ENCODE data around the gene COQ8A.

COQ8A gene

GRCh38 chr1:226957714-226958113 lies 17.6 kb downstream of the COQ8A start:
- no peak overlapping the region for H3K4me3 ChIP-seq (ENCODE audit: insufficient read length, low read depth)
- no peak for DNase-seq (ENCODE audit: low read depth, low spot score)
- no peak for TF ChIP-seq ZNF274 (IDR thresholded peaks at IDR 0.05; ENCODE audit: low read depth, low read length)
- TF ChIP-seq SUZ12 (IDR thresholded peaks at IDR 0.05; ENCODE audit: extremely low read depth, insufficient read depth, insufficient read length) = no peak
- no peak for TF ChIP-seq YY1 (IDR thresholded peaks at IDR 0.05; ENCODE audit: insufficient read depth, insufficient read length)

GRCh38 chr1:226958300-226958699 lies 18.2 kb downstream of the COQ8A start:
- no peak overlapping the region for H3K9ac ChIP-seq (ENCODE audit: insufficient read length, low read depth)
- no peaks in the 10 kb centered on the region for H3K36me3 ChIP-seq (ENCODE audit: insufficient read depth, insufficient read length, low read length)
- H3K9me3 ChIP-seq (ENCODE audit: insufficient read depth, low read length) = peaks cover 14% of the 10 kb centered on the region; the same call in 1 of the 2 replicates
- H3K4me1 ChIP-seq (ENCODE audit: insufficient read depth, insufficient read length) = peaks cover 5% of the 10 kb centered on the region
- TF ChIP-seq SUZ12 (IDR thresholded peaks at IDR 0.05; ENCODE audit: extremely low read depth, insufficient read depth, insufficient read length) (no peak), YY1 (IDR thresholded peaks at IDR 0.05; ENCODE audit: insufficient read depth, insufficient read length) (no peak), ZNF274 (IDR thresholded peaks at IDR 0.05; ENCODE audit: low read depth, low read length) (no peak)
- no peaks in the 10 kb centered on the region for H3K27me3 ChIP-seq (ENCODE audit: insufficient read depth, insufficient read length)
- DNase-seq (ENCODE audit: low read depth, low spot score) = no peak
- H3K4me3 ChIP-seq (ENCODE audit: insufficient read length, low read depth) = no peak overlapping the region

More at GRCh38 chr1:226957714-226958113, 17.6 kb downstream of the COQ8A start:
- Histone ChIP-seq H3K27me3 (ENCODE audit: insufficient read depth, insufficient read length) (no peaks in the 10 kb centered on the region), H3K4me1 (ENCODE audit: insufficient read depth, insufficient read length) (peaks cover 7% of the 10 kb centered on the region), H3K9ac (ENCODE audit: insufficient read length, low read depth) (no peak overlapping the region), H3K36me3 (ENCODE audit: insufficient read depth, insufficient read length, low read length) (no peaks in the 10 kb centered on the region), H3K9me3 (ENCODE audit: insufficient read depth, low read length) (peaks cover 14% of the 10 kb centered on the region; the same call in 1 of the 2 replicates)

GRCh38 chr1:226960256-226960655 lies 20.2 kb downstream of the COQ8A start:
- H3K36me3 ChIP-seq (ENCODE audit: insufficient read depth, insufficient read length, low read length) = peaks cover 3% of the 10 kb centered on the region
- peaks cover 4% of the 10 kb centered on the region for H3K4me1 ChIP-seq (ENCODE audit: insufficient read depth, insufficient read length)
- H3K9ac ChIP-seq (ENCODE audit: insufficient read length, low read depth) = no peak overlapping the region
- no peak overlapping the region for H3K4me3 ChIP-seq (ENCODE audit: insufficient read length, low read depth)
- no peak for TF ChIP-seq YY1 (IDR thresholded peaks at IDR 0.05; ENCODE audit: insufficient read depth, insufficient read length)
- no peak for TF ChIP-seq ZNF274 (IDR thresholded peaks at IDR 0.05; ENCODE audit: low read depth, low read length)
- TF ChIP-seq SUZ12 (IDR thresholded peaks at IDR 0.05; ENCODE audit: extremely low read depth, insufficient read depth, insufficient read length) = no peak
- no peaks in the 10 kb centered on the region for H3K27me3 ChIP-seq (ENCODE audit: insufficient read depth, insufficient read length)
- H3K9me3 ChIP-seq (ENCODE audit: insufficient read depth, low read length) = peaks cover 8% of the 10 kb centered on the region; the same call in 1 of the 2 replicates
- DNase-seq (ENCODE audit: low read depth, low spot score) = no peak

- peaks cover 11% of the 10 kb centered on the region for H3K36me3 ChIP-seq (ENCODE audit: insufficient read depth, insufficient read length, low read length)
- no peak overlapping the region for H3K4me3 ChIP-seq (ENCODE audit: insufficient read length, low read depth)
- H3K9me3 ChIP-seq (ENCODE audit: insufficient read depth, low read length) = peaks cover 6% of the 10 kb centered on the region; the same call in 1 of the 2 replicates
- H3K4me1 ChIP-seq (ENCODE audit: insufficient read depth, insufficient read length) = peaks cover 4% of the 10 kb centered on the region
- DNase-seq (ENCODE audit: low read depth, low spot score) = no peak
- H3K9ac ChIP-seq (ENCODE audit: insufficient read length, low read depth) = no peak overlapping the region
- H3K27me3 ChIP-seq (ENCODE audit: insufficient read depth, insufficient read length) = no peaks in the 10 kb centered on the region
- TF ChIP-seq SUZ12 (IDR thresholded peaks at IDR 0.05; ENCODE audit: extremely low read depth, insufficient read depth, insufficient read length) (no peak), YY1 (IDR thresholded peaks at IDR 0.05; ENCODE audit: insufficient read depth, insufficient read length) (no peak), ZNF274 (IDR thresholded peaks at IDR 0.05; ENCODE audit: low read depth, low read length) (no peak)
Observed at GRCh38 chr1:226960944-226961765, 21.1 kb downstream of the COQ8A start.

- Histone ChIP-seq H3K36me3 (ENCODE audit: insufficient read depth, insufficient read length, low read length) (peaks cover 13% of the 10 kb centered on the region), H3K9me3 (ENCODE audit: insufficient read depth, low read length) (peaks cover 6% of the 10 kb centered on the region; the same call in 1 of the 2 replicates), H3K9ac (ENCODE audit: insufficient read length, low read depth) (no peak overlapping the region), H3K4me1 (ENCODE audit: insufficient read depth, insufficient read length) (peaks cover 4% of the 10 kb centered on the region), H3K4me3 (ENCODE audit: insufficient read length, low read depth) (no peak overlapping the region), H3K27me3 (ENCODE audit: insufficient read depth, insufficient read length) (no peaks in the 10 kb centered on the region)
- TF ChIP-seq YY1 (IDR thresholded peaks at IDR 0.05; ENCODE audit: insufficient read depth, insufficient read length) = no peak
- no peak for DNase-seq (ENCODE audit: low read depth, low spot score)
Observed at GRCh38 chr1:226962421-226963391, 22.6 kb downstream of the COQ8A start.

- Histone ChIP-seq H3K36me3 (ENCODE audit: insufficient read depth, insufficient read length, low read length) (peaks cover 13% of the 10 kb centered on the region), H3K4me3 (ENCODE audit: insufficient read length, low read depth) (no peak overlapping the region), H3K9ac (ENCODE audit: insufficient read length, low read depth) (no peak overlapping the region), H3K9me3 (ENCODE audit: insufficient read depth, low read length) (peaks cover 6% of the 10 kb centered on the region; the same call in 1 of the 2 replicates), H3K27me3 (ENCODE audit: insufficient read depth, insufficient read length) (no peaks in the 10 kb centered on the region), H3K4me1 (ENCODE audit: insufficient read depth, insufficient read length) (peaks cover 4% of the 10 kb centered on the region)
- TF ChIP-seq SUZ12 (IDR thresholded peaks at IDR 0.05; ENCODE audit: extremely low read depth, insufficient read depth, insufficient read length) = no peak
- no peak for TF ChIP-seq ZNF274 (IDR thresholded peaks at IDR 0.05; ENCODE audit: low read depth, low read length)
- TF ChIP-seq YY1 (IDR thresholded peaks at IDR 0.05; ENCODE audit: insufficient read depth, insufficient read length) = no peak
- DNase-seq (ENCODE audit: low read depth, low spot score) = no peak
Observed at GRCh38 chr1:226964068-226964425, 24.0 kb downstream of the COQ8A start.
